Activated CD4-positive, CD25-positive, alpha-beta regulatory T cell treated with anti-CD3 and anti-CD28 coated beads, Interleukin-2, amount 50 U/mL, for 72 hours (primary cell): Measurements from ENCODE around the gene APOBEC2.

Experiments
- DNase-seq: peaks from one replicate; pipeline ENCODE4 v3.0.0; 2021

APOBEC2 gene

DNA sequence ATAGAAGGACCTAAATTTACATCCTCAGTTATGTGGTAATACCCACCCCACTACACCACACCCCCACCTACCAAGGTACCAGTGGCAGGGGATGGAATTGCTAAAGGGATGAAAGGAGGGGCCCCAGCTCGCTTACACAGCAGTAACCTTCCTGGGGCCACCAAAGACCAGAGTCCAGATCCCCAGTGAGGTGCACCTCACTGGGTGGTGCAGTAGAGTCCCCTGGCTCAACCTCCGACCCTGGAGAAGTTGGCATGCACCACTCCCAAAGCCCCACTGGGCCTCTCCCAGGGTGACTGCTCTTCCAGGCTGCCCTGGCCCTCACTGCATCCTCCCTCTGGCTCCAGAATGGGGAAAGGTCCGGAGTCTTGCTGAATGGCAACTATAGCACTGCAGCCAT is 14.8 kb upstream of the APOBEC2 start:
- no peak for DNase-seq

GRCh38 chr6:41039060-41039998 is 13.7 kb upstream of the APOBEC2 start, which contains the start of gene UNC5CL:
TSS of gene UNC5CL (minus strand) at chr6:41039221. CDS start at chr6:41035074, 4,147 bp downstream.
- DNase-seq: no peak

DNA sequence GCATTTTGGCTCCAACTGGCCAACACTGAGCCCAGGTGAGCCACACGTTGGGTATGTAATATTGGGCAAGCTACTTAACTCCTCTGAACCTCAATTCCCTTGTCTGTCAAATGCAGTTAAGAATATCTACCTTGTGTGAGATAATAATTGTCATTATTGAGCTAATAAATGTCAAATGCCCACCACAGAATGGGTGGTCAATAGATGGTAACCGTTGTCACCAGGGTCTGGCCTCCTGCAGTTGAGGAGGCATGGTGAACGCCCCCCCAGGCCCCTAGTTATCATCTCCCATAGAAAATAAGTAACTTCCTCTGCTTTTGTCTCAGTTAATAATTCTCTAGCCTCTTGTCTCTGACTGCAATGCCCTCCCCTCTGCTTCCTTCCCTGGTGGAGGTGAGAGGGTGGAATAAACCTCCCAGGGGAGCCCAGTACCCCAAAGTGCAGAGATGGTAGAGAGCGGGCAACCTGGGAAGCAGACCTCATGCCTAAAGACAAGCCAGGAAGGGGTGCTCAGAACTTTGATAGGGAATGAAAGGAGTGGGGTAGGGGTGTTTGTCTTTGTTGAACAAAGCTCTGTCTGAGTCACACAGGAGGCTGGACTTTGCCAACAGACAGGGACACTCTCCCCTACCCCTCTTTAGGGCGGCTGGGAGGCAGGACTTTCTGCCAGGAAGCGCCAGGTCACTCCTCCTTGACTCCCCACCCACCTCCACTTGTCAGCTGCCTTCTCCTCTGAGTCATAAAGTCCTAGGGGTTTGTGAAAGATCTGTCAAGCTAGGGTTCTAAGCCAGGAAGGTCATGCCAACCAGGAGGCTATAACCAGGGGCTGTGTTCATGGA is 12.7 kb upstream of the APOBEC2 start:
- DNase-seq: no peak

- DNase-seq: no peak
Measured at GRCh38 chr6:41040940-41041536, 12.0 kb upstream of the APOBEC2 start.

DNA sequence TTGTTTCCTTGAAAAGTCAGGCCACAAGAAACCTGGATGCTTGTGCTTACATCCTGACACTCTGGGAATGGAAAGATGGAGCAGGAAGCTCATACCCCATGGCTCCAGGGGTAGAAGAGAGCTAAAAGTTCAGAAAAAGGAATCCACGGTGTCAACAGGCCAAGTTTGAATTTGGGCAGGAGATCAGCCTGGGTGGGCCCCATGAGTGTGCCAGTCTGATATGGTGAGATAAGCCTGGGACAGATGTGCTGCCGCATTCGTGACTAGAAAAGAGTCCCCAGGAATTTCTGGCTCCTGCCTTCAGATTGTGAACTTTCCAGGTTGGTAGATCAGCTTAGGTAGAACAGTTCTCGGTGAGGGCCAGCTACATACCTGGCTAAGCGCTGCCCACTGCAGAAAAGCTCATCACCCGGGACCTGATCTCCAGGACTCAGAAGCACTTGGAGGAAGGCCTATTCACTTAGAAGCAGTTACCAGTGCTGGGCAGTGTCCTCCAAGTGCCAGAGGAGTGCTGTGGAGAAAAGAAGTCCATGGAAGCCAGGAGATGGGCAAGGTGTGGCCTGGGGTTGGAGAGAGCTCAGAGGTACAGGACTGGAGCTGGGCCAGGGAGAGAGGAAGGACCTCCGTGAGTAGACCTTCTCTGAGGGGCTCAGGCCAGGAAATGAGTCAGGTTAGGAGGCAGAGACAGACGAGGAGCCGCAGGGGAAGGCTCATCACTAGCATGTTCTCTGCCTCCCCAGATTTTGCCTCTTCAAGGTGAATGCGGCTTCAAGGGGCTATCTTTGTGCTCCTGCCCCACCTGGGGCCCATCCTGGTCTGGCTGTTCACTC is 10.6 kb upstream of the APOBEC2 start, which contains the start of gene TSPO2:
Gene TSPO2 (plus strand): TSS at position 242 of the 830 bp plus-strand sequence. CDS start 519 bp downstream, at position 761.
- no peak for DNase-seq

DNA sequence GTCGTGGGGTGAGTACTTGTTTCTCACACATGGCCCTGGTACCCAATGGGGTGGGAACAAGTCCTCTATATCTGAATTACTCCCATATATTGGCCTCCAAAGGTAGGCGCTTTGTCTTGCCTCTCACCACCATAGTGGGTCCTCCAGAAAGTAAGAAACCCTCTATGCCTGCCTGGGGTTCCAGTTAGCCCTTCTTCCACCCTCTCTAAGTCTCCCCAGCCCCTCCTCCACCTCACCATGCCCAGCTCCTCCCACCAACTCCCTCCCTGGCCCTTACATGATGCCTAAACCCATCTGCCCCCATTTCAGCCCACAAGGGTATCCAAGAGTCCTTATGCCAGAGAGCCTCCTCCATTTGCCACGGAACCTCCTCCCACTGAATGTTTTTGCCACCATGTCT is 9.9 kb upstream of the APOBEC2 start:
- DNase-seq: no peak

GRCh38 chr6:41045664-41046063 is 7.3 kb upstream of the APOBEC2 start:
- DNase-seq: no peak

DNA sequence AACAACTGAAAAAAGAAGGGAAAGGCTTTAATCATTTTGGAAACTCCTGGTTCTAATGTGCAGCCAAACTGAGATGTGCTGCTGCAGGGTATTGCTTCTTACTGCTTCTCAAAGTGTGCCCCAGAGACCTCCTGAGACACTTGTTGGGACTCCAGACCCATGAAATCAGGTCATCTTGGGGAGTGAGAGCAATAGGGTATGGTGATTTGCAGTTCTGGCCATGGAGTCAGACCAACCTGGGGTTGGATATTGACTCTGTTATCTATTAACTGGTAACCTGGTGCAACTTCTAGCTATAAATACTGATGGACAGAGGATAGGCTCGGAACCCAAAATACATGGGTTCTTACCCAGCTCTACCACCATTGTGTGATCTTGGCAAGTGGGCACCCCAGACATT is 6.9 kb upstream of the APOBEC2 start:
- DNase-seq: no peak

DNA sequence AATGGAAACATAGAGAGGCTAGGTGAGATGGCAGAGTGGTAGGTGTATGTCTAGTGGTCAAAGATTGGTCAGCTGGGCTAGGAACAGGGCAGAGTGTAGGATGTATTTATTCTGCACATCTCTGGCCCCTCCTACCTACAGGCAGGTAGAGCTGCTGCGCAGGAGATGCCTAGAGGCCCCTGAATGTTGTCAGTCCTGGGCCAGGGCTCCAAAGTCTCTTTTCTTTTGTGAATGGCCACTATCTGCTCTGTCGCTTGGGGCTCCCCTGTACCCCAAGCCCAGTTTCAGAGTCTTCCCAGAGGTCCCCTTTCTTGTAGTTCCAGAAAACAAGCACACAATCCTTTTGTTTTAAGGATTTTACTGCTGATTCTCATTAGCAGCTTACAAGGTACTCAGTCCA is 5.7 kb upstream of the APOBEC2 start:
- DNase-seq: no peak

GRCh38 chr6:41047745-41048732 is 5.0 kb upstream of the APOBEC2 start:
- DNase-seq: no peak

DNA sequence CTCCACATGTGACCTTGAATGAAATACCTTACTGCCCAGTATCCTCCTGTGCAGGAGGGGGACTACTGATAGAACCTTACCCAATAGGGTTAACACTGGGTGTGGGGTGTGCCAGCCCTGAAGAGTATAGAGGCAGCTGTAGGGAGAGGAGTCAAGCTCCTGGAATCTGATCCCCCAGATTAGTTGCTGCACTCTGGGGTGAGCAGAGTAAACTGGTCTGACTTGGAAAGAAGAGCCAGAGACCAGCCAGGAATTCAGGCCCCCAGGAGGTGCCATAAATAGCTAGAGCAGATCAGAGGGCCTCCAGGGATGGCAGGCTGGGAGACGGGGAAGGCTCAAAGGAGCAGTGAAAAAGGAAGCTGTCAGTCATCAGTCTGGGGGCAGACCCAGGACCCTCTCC is 3.5 kb upstream of the APOBEC2 start:
- no peak for DNase-seq

GRCh38 chr6:41049955-41050354 is 3.0 kb upstream of the APOBEC2 start:
- no peak for DNase-seq

GRCh38 chr6:41050536-41050935 is 2.5 kb upstream of the APOBEC2 start:
- no peak for DNase-seq

DNA sequence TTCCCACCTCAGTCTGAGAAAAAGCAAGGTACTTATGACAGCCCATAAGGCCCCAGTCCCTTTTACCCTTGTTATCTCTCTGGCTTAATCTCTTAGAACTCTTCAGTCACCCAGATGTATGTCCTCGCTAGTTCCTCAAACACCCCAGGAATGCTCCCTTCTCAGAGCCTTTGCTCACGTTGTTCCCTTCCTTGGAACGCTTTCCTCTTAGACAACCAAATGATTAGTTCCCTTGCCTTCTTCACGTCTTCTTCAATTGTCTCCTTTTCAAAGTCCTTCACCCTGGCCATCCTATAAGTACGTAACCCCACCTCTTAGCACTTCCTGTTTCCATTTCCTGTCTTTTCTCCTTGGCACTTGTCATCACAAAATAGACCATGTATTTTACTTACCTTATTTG is 1.1 kb upstream of the APOBEC2 start:
- DNase-seq: no peak

DNA sequence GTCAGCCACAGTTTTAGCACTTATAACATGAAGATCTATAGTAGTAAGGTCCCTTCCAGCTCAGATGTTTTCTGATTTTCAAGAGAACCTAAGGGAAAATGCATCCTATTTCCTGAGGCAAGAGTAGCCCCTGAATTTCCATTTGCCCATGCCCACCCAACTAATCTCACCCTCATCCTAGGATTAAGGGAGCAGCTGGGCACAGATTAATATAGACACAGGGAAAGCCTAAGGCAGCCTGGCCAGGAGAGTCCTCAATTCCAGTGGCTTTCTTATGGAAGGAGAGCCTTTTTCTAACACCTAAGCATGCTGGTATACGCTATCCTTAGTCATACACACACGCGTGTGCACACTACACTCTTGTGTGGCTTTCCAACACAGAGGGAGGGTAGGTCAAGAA is 1.5 kb downstream of the APOBEC2 start:
- no peak for DNase-seq

GRCh38 chr6:41055149-41055548 is 2.1 kb downstream of the APOBEC2 start:
- DNase-seq: no peak

DNA sequence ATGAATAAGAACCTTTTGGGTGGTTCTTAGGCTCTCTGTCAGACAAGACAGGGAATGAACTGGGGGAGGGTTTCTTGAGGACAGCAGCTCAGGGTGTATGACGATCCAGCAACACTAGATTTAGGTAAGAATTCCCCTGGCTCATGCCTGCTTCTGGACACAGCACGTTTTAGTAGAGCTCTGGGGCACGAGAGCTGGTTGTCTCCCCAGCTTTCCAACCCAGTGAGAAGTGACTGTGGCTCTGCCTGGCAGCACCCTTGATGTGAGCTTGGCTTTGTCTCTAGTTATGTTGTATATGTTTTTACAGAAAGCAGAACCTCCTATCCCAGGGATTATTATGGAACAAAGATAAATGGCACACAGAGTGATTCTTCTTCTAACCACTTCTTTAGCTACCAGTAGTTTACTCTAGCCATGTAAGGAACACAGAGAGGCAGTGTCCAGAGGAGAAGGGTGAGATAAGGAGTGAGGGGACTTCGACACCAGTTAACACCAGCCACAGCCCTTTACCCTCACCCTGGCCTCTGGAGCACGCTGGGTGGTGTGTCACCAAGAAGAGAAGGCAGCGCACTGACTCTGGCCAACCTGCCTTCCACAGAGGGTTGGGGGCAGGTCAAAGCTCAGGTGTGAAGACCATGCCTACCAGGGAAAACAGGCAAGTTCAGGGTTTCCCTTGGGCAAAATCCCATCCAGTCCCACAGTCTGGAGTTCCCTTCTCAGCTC is 3.9 kb downstream of the APOBEC2 start:
- DNase-seq: no peak

- no peak for DNase-seq
Measured at GRCh38 chr6:41058783-41059181, 5.8 kb downstream of the APOBEC2 start.

GRCh38 chr6:41059556-41059955 is 6.6 kb downstream of the APOBEC2 start:
- DNase-seq: no peak

- no peak for DNase-seq
Measured at GRCh38 chr6:41061196-41061726, 8.3 kb downstream of the APOBEC2 start.
